Epithelial cell of esophagus (primary cell): ENCODE results near the gene TTC33.

Source experiments
- DNase-seq: peaks from one replicate; pipeline ENCODE4 v3.0.0; 2010; ENCODE audit warnings: low read depth
- H3K4me3 ChIP-seq: 2 replicates; pipeline ENCODE4 v1.5.1; 2011; ENCODE audit warnings: mild to moderate bottlenecking, low read length, control low read depth
- TF ChIP-seq, protein P1 (sequence below): IDR thresholded peaks from 2 replicates; pipeline ENCODE4 v1.5.1; 2011; ENCODE audit warnings: low read depth, mild to moderate bottlenecking, low read length, control low read depth, inconsistent platforms; ENCODE audit not compliant: insufficient read depth; ENCODE audit errors: missing control alignments

The TTC33 gene

DNA sequence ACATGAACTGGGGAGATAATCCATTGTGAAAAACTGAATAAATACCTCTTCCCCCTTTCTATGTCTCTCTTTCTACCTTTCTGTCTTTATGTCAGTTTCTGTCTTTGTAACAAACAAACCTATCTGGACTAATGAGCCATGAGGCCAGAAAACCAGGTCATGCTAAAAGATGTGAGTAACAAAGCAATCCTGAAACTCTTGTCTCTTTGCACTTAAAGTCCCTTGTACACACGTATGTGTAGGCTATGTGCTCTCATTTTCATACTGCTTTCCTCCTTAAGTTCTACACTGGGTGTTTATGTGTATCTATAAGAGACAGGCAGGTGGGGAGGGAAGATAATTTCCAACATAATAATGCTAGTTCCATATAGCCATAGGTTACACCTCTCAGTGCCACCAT, 199.9 kb downstream of the TTC33 start:
- no peak overlapping the region for H3K4me3 ChIP-seq
- DNase-seq = no peak
- TF ChIP-seq, protein P1, sequence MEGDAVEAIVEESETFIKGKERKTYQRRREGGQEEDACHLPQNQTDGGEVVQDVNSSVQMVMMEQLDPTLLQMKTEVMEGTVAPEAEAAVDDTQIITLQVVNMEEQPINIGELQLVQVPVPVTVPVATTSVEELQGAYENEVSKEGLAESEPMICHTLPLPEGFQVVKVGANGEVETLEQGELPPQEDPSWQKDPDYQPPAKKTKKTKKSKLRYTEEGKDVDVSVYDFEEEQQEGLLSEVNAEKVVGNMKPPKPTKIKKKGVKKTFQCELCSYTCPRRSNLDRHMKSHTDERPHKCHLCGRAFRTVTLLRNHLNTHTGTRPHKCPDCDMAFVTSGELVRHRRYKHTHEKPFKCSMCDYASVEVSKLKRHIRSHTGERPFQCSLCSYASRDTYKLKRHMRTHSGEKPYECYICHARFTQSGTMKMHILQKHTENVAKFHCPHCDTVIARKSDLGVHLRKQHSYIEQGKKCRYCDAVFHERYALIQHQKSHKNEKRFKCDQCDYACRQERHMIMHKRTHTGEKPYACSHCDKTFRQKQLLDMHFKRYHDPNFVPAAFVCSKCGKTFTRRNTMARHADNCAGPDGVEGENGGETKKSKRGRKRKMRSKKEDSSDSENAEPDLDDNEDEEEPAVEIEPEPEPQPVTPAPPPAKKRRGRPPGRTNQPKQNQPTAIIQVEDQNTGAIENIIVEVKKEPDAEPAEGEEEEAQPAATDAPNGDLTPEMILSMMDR = no peak

DNA sequence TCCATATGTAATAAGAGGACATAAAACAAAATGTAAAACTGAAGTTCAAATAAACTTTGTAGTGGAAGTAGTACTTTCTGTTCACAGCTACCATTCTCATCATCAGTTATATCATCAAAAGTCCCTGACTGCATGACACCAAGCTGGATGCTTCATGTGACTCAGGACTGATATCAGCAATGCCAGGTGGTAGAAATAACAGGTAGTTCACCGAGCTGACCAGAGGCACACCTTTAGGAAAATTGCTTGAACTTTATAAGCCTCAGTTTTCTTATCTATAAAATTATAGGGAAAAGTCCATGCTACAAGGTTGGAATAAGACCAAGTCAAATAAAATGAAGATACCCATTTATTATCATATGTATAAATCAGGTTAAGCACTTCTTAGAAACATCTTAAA, 200.9 kb downstream of the TTC33 start:
- TF ChIP-seq, protein P1 = no peak
- no peak for DNase-seq
- H3K4me3 ChIP-seq = no peak overlapping the region

DNA sequence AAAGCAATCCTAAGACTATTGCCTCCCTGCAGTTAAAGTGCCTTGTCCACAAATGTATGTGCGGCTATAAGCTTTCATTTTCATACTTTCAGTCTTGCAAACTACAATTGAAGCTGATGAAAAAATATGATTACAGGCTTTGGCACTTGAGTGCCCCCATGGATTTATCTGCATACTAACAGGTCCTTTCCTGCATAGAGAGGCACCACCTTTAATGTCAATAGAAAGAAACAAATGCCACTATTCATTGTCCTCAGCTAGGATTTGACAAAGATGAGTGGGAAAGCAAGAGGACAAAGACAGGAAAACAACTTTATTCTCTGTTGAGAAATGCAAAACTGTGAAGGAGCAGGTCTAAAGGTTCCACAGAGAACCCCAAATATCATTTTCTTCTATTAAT, 201.7 kb downstream of the TTC33 start:
- TF ChIP-seq, protein P1 = no peak
- no peak overlapping the region for H3K4me3 ChIP-seq
- DNase-seq = no peak

DNA sequence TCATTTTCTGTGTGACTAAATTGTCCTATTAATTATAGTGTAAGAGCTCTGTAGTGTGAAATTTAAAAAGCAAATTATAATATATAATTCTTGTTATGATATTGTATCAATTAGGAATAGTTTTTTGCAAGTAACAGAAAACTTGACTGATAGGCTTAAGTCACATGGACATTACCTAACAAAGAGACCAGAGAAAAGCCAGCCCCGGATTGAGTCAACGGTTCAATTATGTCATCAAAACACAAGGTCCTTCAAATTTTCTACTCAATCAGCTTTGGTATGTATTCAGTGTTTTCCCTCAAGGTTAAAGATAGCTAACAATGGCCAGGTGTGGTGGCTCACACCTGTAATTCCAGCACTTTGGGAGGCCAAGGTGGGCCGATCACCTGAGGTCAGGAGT, 202.8 kb downstream of the TTC33 start:
- TF ChIP-seq, protein P1 = no peak
- H3K4me3 ChIP-seq = no peak overlapping the region
- DNase-seq = no peak

DNA sequence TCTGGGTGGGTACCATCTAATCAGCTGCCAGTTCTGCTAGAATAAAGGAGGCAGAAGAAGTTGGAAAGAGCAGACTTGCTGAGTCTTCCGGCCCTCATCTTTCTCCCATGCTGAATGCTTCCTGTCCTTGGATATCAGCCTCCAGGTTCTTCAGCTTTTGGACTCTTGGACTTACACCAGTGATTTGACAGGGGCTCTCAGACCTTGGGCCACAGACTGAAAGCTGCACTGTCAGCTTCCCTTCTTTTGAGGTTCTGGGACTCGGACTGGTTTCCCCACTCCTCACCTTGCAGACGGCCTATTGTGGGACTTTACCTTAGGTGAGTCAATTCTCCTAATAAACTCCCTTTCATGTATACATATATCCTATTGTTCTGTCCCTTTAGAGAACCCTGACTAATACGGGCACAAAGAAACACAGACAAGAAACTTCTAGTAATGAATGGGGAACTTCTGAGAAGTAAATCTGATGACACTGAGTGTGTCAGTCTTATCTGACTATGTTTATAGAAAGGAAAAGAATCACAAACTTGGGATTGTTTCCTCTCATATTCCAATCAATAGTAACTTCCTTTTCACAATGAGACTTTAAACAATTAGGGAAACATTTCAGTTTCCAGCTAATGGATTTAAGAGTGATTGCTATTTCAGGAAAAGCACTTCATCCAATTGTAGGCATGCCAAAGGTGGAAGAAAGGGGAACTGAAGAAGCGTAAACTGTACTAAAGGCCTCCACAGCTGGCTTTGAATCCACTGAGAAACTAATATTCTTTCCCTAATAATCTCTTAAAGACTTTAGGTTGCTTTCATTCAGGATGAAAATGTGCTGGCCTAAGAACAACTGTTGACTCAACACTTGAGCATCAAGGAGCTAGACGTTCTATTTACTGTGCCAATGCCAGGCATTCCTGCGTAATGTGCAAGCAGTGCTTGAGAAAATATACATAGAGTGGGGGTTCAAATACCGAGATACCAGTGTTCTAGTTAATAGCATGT, 204.0 kb downstream of the TTC33 start:
- DNase-seq = peak; percentile 95
- H3K4me3 ChIP-seq = no peak overlapping the region
- TF ChIP-seq, protein P1 = no peak

DNA sequence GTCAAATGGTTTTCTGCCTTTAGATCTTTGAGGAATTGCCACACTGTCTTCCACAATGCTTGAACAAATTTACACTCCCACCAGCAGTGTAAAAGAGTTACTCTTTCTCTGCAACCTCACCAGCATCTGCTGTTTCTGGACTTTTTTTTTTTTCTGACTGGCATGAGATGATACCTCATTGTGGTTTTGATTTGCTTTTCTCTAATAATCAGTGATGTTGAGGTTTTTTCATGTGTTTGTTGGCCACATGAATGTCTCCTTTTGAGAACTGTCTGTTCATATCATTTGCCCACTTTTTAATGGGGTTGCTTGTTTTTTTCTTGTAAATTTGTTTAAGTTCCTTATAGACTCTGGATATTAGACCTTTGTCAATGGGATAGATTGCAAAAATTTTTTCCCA, 205.3 kb downstream of the TTC33 start:
- TF ChIP-seq, protein P1 = no peak
- H3K4me3 ChIP-seq = no peak overlapping the region
- DNase-seq = no peak
